IMR-90 (cell line): ENCODE measurements around the gene COPZ2. TPM values are rescaled to one million over a fixed set of nuclear protein-coding genes. Genes with fewer than 3 reads are reported as not detected.

Experiments used
- ATAC-seq: fragments of 200-7000 bp; cut with Tn5 transposase; 2 replicates; pipeline ENCODE4 v1.9.1; 2020; ENCODE audit warnings: low read depth, mild to moderate bottlenecking, moderate library complexity
- BruUV-seq: library from RNA; stranded (reverse); fragments of 400-500 nt; replicated peaks from 2 replicates; lab custom pipeline; 2021; lab: Mats Ljungman, UMichigan
- CTCF ChIA-PET: fragments of 300-600 bp; formaldehyde crosslinking; extraction: SDS; loops from one replicate; lab custom pipeline; 2021; ENCODE audit warnings: antibody characterized with exemption; lab: Yijun Ruan, JAX
- POLR2A ChIA-PET: fragments of 300-600 bp; sonication (Branson Sonifier 250); formaldehyde crosslinking; loops from one replicate; lab custom pipeline; 2022; ENCODE audit warnings: antibody characterized with exemption; ENCODE audit not compliant: unreplicated experiment; lab: Charles Lee
- DNase-seq: peaks from one replicate; pipeline ENCODE4 v3.0.0; 2013
- H2AFZ ChIP-seq: replicated peaks from 2 replicates; pipeline ENCODE3; 2013; ENCODE audit warnings: low read length, mild to moderate bottlenecking; ENCODE audit not compliant: poor library complexity
- H2AK5ac ChIP-seq: 2 replicates; pipeline ENCODE4 v1.6.1; 2013; ENCODE audit warnings: low read depth, low read length, inconsistent platforms
- H2AK9ac ChIP-seq: replicated peaks from 2 replicates; pipeline ENCODE3; 2013; ENCODE audit warnings: mild to moderate bottlenecking, low read depth, low read length, moderate library complexity; ENCODE audit not compliant: poor library complexity
- H2BK120ac ChIP-seq: 2 replicates; pipeline ENCODE4 v1.6.1; 2013; ENCODE audit warnings: low read depth, low read length, inconsistent platforms
- H2BK15ac ChIP-seq: 3 replicates; pipeline ENCODE4 v1.6.1; 2013; ENCODE audit warnings: low read depth, low read length, inconsistent platforms
- H2BK20ac ChIP-seq: 2 replicates; pipeline ENCODE4 v1.6.1; 2013; ENCODE audit warnings: low read depth, mild to moderate bottlenecking, inconsistent platforms, low read length, moderate library complexity
- H2BK5ac ChIP-seq: 2 replicates; pipeline ENCODE4 v1.6.1; 2013; ENCODE audit warnings: mild to moderate bottlenecking, low read depth, low read length, inconsistent platforms; ENCODE audit not compliant: poor library complexity, severe bottlenecking
- H3K14ac ChIP-seq: replicated peaks from 2 replicates; pipeline ENCODE4 v1.6.1; 2013; ENCODE audit warnings: low read depth, low read length, inconsistent platforms
- H3K18ac ChIP-seq: 2 replicates; pipeline ENCODE4 v1.6.1; 2013; ENCODE audit warnings: low read depth, low read length, control low read depth
- H3K23ac ChIP-seq: 2 replicates; pipeline ENCODE4 v1.6.1; 2013; ENCODE audit warnings: low read depth, low read length, inconsistent platforms
- H3K27ac ChIP-seq: 2 replicates; pipeline ENCODE4 v1.5.1; 2013; ENCODE audit warnings: mild to moderate bottlenecking, control low read depth, low read length; ENCODE audit not compliant: insufficient read depth
- H3K27me3 ChIP-seq: 2 replicates; pipeline ENCODE4 v1.6.1; 2013; ENCODE audit warnings: low read length; ENCODE audit not compliant: control insufficient read depth, insufficient read depth
- H3K36me3 ChIP-seq: 2 replicates; pipeline ENCODE4 v1.6.1; 2013; ENCODE audit warnings: low read length, mixed read lengths; ENCODE audit not compliant: control insufficient read depth, insufficient read depth
- H3K4ac ChIP-seq: 2 replicates; pipeline ENCODE4 v1.6.1; 2013; ENCODE audit warnings: low read depth, low read length, inconsistent platforms
- H3K4me1 ChIP-seq: 2 replicates; pipeline ENCODE4 v1.6.1; 2013; ENCODE audit warnings: low read length, mixed read lengths; ENCODE audit not compliant: control insufficient read depth, insufficient read depth
- H3K4me2 ChIP-seq: 2 replicates; pipeline ENCODE4 v1.6.1; 2013; ENCODE audit warnings: low read depth, mild to moderate bottlenecking, control low read depth, low read length, moderate library complexity
- H3K4me3 ChIP-seq: 2 replicates; pipeline ENCODE4 v1.5.1; 2013; ENCODE audit warnings: low read depth, mild to moderate bottlenecking, control low read depth, low read length, moderate library complexity; ENCODE audit not compliant: insufficient read depth
- H3K56ac ChIP-seq: 2 replicates; pipeline ENCODE4 v1.6.1; 2013; ENCODE audit warnings: low read length, inconsistent platforms; ENCODE audit not compliant: insufficient read depth; ENCODE audit errors: extremely low read depth
- H3K79me1 ChIP-seq, 2 experiments: 2 replicates each; pipeline ENCODE4 v1.6.1; 2013; ENCODE audit warnings: low read length in 2 of 2, inconsistent platforms in 1 of 2, low read depth in 1 of 2
- H3K9ac ChIP-seq: 2 replicates; pipeline ENCODE4 v1.6.1; 2013; ENCODE audit warnings: low read depth, low read length, control low read depth
- H3K9me1 ChIP-seq: 2 replicates; pipeline ENCODE4 v1.6.1; 2013; ENCODE audit warnings: low read length, inconsistent platforms; ENCODE audit not compliant: insufficient read depth
- H3K9me3 ChIP-seq: 2 replicates; pipeline ENCODE4 v1.6.1; 2013; ENCODE audit warnings: low read length; ENCODE audit not compliant: control insufficient read depth, insufficient read depth
- H4K20me1 ChIP-seq: 2 replicates; pipeline ENCODE4 v1.6.1; 2013; ENCODE audit warnings: low read length, inconsistent platforms; ENCODE audit not compliant: insufficient read depth
- H4K5ac ChIP-seq: 2 replicates; pipeline ENCODE4 v1.6.1; 2013; ENCODE audit warnings: mild to moderate bottlenecking, low read depth, low read length, control low read depth
- H4K8ac ChIP-seq, 2 experiments: 2 replicates each; pipeline ENCODE4 v1.6.1; 2013; ENCODE audit warnings: low read depth in 2 of 2, low read length in 2 of 2, control low read depth in 1 of 2, inconsistent platforms in 1 of 2
- H4K91ac ChIP-seq: 2 replicates; pipeline ENCODE4 v1.6.1; 2013; ENCODE audit warnings: low read depth, low read length, inconsistent platforms; ENCODE audit not compliant: insufficient read depth
- BHLHE40 ChIP-seq: fragments of 150-350 bp; IDR thresholded peaks from 2 replicates; pipeline ENCODE4 v1.6.1; 2016; ENCODE audit warnings: mild to moderate bottlenecking, low read depth, low read length
- CHD1 ChIP-seq: IDR thresholded peaks from 2 replicates; pipeline ENCODE4 v1.6.1; 2012; ENCODE audit warnings: low read depth, low read length, improper control_type of control experiment
- ELK1 ChIP-seq: fragments of 150-350 bp; IDR thresholded peaks from 2 replicates; pipeline ENCODE4 v1.6.1; 2016; ENCODE audit warnings: low read depth, mild to moderate bottlenecking, low read length, moderate library complexity, borderline replicate concordance
- SMC3 ChIP-seq: fragments of 150-350 bp; IDR thresholded peaks from 2 replicates; pipeline ENCODE4 v1.6.1; 2016; ENCODE audit warnings: low read depth, mild to moderate bottlenecking, antibody characterized with exemption, low read length, moderate library complexity
- whole genome bisulfite sequencing, 2 experiments: methylation state at CpG; one replicate each; pipeline versions ENCODE4 v1.1.5 to v1.1.7; 2013; ENCODE audit warnings: missing lambda C conversion rate in 2 of 2; ENCODE audit not compliant: insufficient read length in 1 of 2; ENCODE audit errors: extremely low coverage in 2 of 2; 5-methylcytosine and 5-hydroxymethylcytosine counted together
- dilution Hi-C: fragments of 300-500 bp; cut with HindIII; formaldehyde crosslinking; loops from one replicate; pipeline ENCODE4 v1.14.3; 2018; ENCODE audit warnings: low sequenced_read_pairs; ENCODE audit not compliant: unreplicated experiment
- in situ Hi-C: fragments of 300-500 bp; cut with MboI; formaldehyde crosslinking; loops from 3 replicates; pipeline ENCODE4 v1.14.3; 2019; ENCODE audit warnings: low sequenced_read_pairs, inconsistent platforms, mixed read lengths
- intact Hi-C: fragments of 100-400 bp; cut with micrococcal nuclease; formaldehyde crosslinking; loops from 2 replicates; pipeline ENCODE4 v1.10.0; 2022
- polyA plus RNA-seq, 3 experiments: library from polyadenylated mRNA; depleted of rRNA; stranded (reverse); fragments of >200 nt; gene quantifications; 2 replicates each; pipeline ENCODE4 v1.2.3, GENCODE V29; 2012; ENCODE audit warnings: low replicate concordance in 1 of 3
- total RNA-seq: library from RNA; depleted of rRNA; stranded (reverse); fragments of >200 nt; gene quantifications from 2 replicates; pipeline ENCODE4 v1.2.3, GENCODE V29; 2012

COPZ2 gene
- total and polyA plus RNA-seq, 2 of the 4 experiments (the other 2 are of a cell fraction), result 41.0 to 86.1 TPM

GRCh38 chr17:48064638-48065037 is 27.0 kb upstream of the COPZ2 start:
- Histone ChIP-seq H3K4me3 (no peak overlapping the region), H3K9me3 (no peaks in the 10 kb centered on the region), H3K4ac (no peak overlapping the region), H4K20me1 (peaks cover 10% of the 10 kb centered on the region), H2AK5ac (no peak overlapping the region), H2BK20ac (no peak overlapping the region), H2BK5ac (no peak overlapping the region), H2BK120ac (no peak overlapping the region), H3K56ac (no peak overlapping the region), H3K79me1 (peaks cover 16 to 64% of the 10 kb centered on the region in 2 experiments; a peak in 3 of 4 replicates), H3K27ac (no peak overlapping the region), H4K91ac (no peak overlapping the region), H2BK15ac (no peak overlapping the region), H3K27me3 (no peaks in the 10 kb centered on the region), H3K36me3 (peaks cover 39% of the 10 kb centered on the region), H2AFZ (no peak overlapping the region), H4K5ac (no peak overlapping the region), H2AK9ac (no peak overlapping the region), H3K14ac (no peak overlapping the region), H3K18ac (no peak overlapping the region), H3K23ac (no peak overlapping the region), H4K8ac (no peak overlapping the region), H3K9me1 (peaks cover 3% of the 10 kb centered on the region), H3K9ac (no peak overlapping the region), H3K4me1 (peaks cover 4% of the 10 kb centered on the region), H3K4me2 (no peak overlapping the region)
- no TSS peak for BruUV-seq
- no peak for ATAC-seq
- ChIA-PET CTCF (no interaction called here), POLR2A (no interaction called here)
- dilution Hi-C loops, result no loop called here
- WGBS, 2 experiments, result no CpG with 5 or more reads among the region's 3 CpGs
- in situ Hi-C loops, result loop anchor here (5.0 kb wide), 1 partner anchor 32 kb away; no protein-coding TSS in a partner anchor
- no peak for DNase-seq
- intact Hi-C loops, result no loop called here
- TF ChIP-seq BHLHE40 (no peak), CHD1 (no peak), ELK1 (no peak), SMC3 (no peak)
